ENCODE measurements around the gene PKIG. TPM values are rescaled to one million over a fixed set of nuclear protein-coding genes. Genes with fewer than 3 reads are reported as not detected.

The PKIG gene
- total RNA-seq, 2 donors from 2014 or later: 60.9 to 81.1 TPM

- no peak for DNase-seq (ENCODE audit: low spot score)
- TF ChIP-seq CTCF (IDR thresholded peaks at IDR 0.05) (no peak), POLR2AphosphoS5 (IDR thresholded peaks at IDR 0.05) (no peak), POLR2A (IDR thresholded peaks at IDR 0.05) (no peak)
- no peaks in the 10 kb centered on the region for H3K27me3 ChIP-seq (replicated peaks; ENCODE audit: insufficient read depth)
- H3K36me3 ChIP-seq: no peaks in the 10 kb centered on the region
- intact Hi-C loops (cut with DNase I): no loop called here
- H3K4me3 ChIP-seq: no peak overlapping the region
- no peak overlapping the region for H3K27ac ChIP-seq
- H3K4me1 ChIP-seq (replicated peaks): no peaks in the 10 kb centered on the region
- 96% methylated on average over 8 of the region's 8 CpGs for WGBS
- H3K9me3 ChIP-seq: no peaks in the 10 kb centered on the region
Observed at GRCh38 chr20:44621939-44622338, 39.6 kb downstream of the PKIG start.

GRCh38 chr20:44622501-44623270 lies 40.3 kb downstream of the PKIG start:
- intact Hi-C loops (cut with DNase I): no loop called here
- H3K4me1 ChIP-seq (replicated peaks): no peaks in the 10 kb centered on the region
- H3K27me3 ChIP-seq (replicated peaks; ENCODE audit: insufficient read depth): no peaks in the 10 kb centered on the region
- H3K27ac ChIP-seq: no peak overlapping the region
- H3K36me3 ChIP-seq: no peaks in the 10 kb centered on the region
- no peak for DNase-seq (ENCODE audit: low spot score)
- TF ChIP-seq CTCF (IDR thresholded peaks at IDR 0.05) (no peak), POLR2AphosphoS5 (IDR thresholded peaks at IDR 0.05) (no peak), POLR2A (IDR thresholded peaks at IDR 0.05) (no peak)
- no peak overlapping the region for H3K4me3 ChIP-seq
- WGBS: 91% methylated on average over 19 of the region's 19 CpGs
- H3K9me3 ChIP-seq: no peaks in the 10 kb centered on the region

- no peak overlapping the region for H3K4me3 ChIP-seq
- no peaks in the 10 kb centered on the region for H3K9me3 ChIP-seq
- no peaks in the 10 kb centered on the region for H3K27me3 ChIP-seq (replicated peaks; ENCODE audit: insufficient read depth)
- no peak overlapping the region for H3K27ac ChIP-seq
- H3K36me3 ChIP-seq: no peaks in the 10 kb centered on the region
- intact Hi-C loops (cut with DNase I): no loop called here
- TF ChIP-seq POLR2AphosphoS5 (IDR thresholded peaks at IDR 0.05) (no peak), POLR2A (IDR thresholded peaks at IDR 0.05) (no peak), CTCF (IDR thresholded peaks at IDR 0.05) (no peak)
- 95% methylated on average over 4 of the region's 4 CpGs for WGBS
- no peak for DNase-seq (ENCODE audit: low spot score)
- no peaks in the 10 kb centered on the region for H3K4me1 ChIP-seq (replicated peaks)
Observed at GRCh38 chr20:44624152-44624551, 41.8 kb downstream of the PKIG start.

- Histone ChIP-seq H3K27ac (no peak overlapping the region), H3K36me3 (no peaks in the 10 kb centered on the region), H3K4me1 (replicated peaks) (no peaks in the 10 kb centered on the region), H3K4me3 (no peak overlapping the region), H3K27me3 (replicated peaks; ENCODE audit: insufficient read depth) (no peaks in the 10 kb centered on the region), H3K9me3 (no peaks in the 10 kb centered on the region)
- 86% methylated on average over 6 of the region's 6 CpGs for WGBS
- no peak for DNase-seq (ENCODE audit: low spot score)
- no peak for TF ChIP-seq CTCF (IDR thresholded peaks at IDR 0.05)
- TF ChIP-seq POLR2A (IDR thresholded peaks at IDR 0.05): no peak
- TF ChIP-seq POLR2AphosphoS5 (IDR thresholded peaks at IDR 0.05): no peak
- intact Hi-C loops (cut with DNase I): no loop called here
Observed at GRCh38 chr20:44624743-44625271, 42.4 kb downstream of the PKIG start.

GRCh38 chr20:44625361-44625760 lies 43.0 kb downstream of the PKIG start:
- no peaks in the 10 kb centered on the region for H3K27me3 ChIP-seq (replicated peaks; ENCODE audit: insufficient read depth)
- WGBS: 91% methylated on average over 8 of the region's 8 CpGs
- H3K4me3 ChIP-seq: no peak overlapping the region
- no peak for TF ChIP-seq POLR2A (IDR thresholded peaks at IDR 0.05)
- no peak for TF ChIP-seq POLR2AphosphoS5 (IDR thresholded peaks at IDR 0.05)
- TF ChIP-seq CTCF (IDR thresholded peaks at IDR 0.05): no peak
- H3K36me3 ChIP-seq: no peaks in the 10 kb centered on the region
- no peaks in the 10 kb centered on the region for H3K9me3 ChIP-seq
- no peak overlapping the region for H3K27ac ChIP-seq
- DNase-seq (ENCODE audit: low spot score): no peak
- H3K4me1 ChIP-seq (replicated peaks): no peaks in the 10 kb centered on the region
- intact Hi-C loops (cut with DNase I): no loop called here
